ENCODE measurements around the gene SLC12A7. TPM values are rescaled to one million over a fixed set of nuclear protein-coding genes. Genes with fewer than 3 reads are reported as not detected.

Gene SLC12A7
- total RNA-seq, 2 experiments from 2014 or later = 0.06 TPM; not detected in 1

GRCh38 chr5:1067141-1068121 lies 44.4 kb downstream of the SLC12A7 start:
- Histone ChIP-seq H3K4me3 (ENCODE audit: low read depth, low read length, poor library complexity, severe bottlenecking) (no peak overlapping the region), H3K79me2 (ENCODE audit: insufficient read depth, low read depth, low read length) (no peaks in the 10 kb centered on the region), H3K36me3 (ENCODE audit: insufficient read depth, low read length) (no peaks in the 10 kb centered on the region), H3K4me2 (ENCODE audit: low read length) (no peak overlapping the region), H3K9me3 (ENCODE audit: low read length) (no peaks in the 10 kb centered on the region), H3K27ac (ENCODE audit: low read depth, low read length, poor library complexity, severe bottlenecking) (no peak overlapping the region), H3K4me1 (ENCODE audit: insufficient read depth, low read length, poor library complexity, severe bottlenecking) (no peaks in the 10 kb centered on the region), H4K20me1 (ENCODE audit: insufficient read depth, low read length) (no peaks in the 10 kb centered on the region), H3K9me2 (ENCODE audit: insufficient read depth, low read length) (no peaks in the 10 kb centered on the region), H2AFZ (ENCODE audit: low read length) (no peak overlapping the region)
- no TSS peak for BruUV-seq (replicated peaks)
- intact Hi-C loops (cut with micrococcal nuclease; ENCODE audit: unreplicated experiment) = no loop called here
- DNase-seq (ENCODE audit: low spot score) = no peak
- TF ChIP-seq CTCF (conservative IDR thresholded peaks at IDR 0.05; ENCODE audit: low read length) = no peak
- TF ChIP-seq EZH2phosphoT487 (IDR thresholded peaks at IDR 0.05; ENCODE audit: borderline replicate concordance, low read depth, low read length) = no peak
- ChIA-PET POLR2A (no interaction called here), CTCF (ENCODE audit: unreplicated experiment) (interaction anchor here (0.6 kb wide), 1 partner anchor 210 kb away, joined by 3 read pairs; no protein-coding TSS in a partner anchor)

GRCh38 chr5:1066676-1067075 lies 45.2 kb downstream of the SLC12A7 start:
- intact Hi-C loops (cut with micrococcal nuclease; ENCODE audit: unreplicated experiment) = no loop called here
- Histone ChIP-seq H3K4me2 (ENCODE audit: low read length) (no peak overlapping the region), H3K79me2 (ENCODE audit: insufficient read depth, low read depth, low read length) (no peaks in the 10 kb centered on the region), H3K27ac (ENCODE audit: low read depth, low read length, poor library complexity, severe bottlenecking) (no peak overlapping the region), H3K9me3 (ENCODE audit: low read length) (no peaks in the 10 kb centered on the region), H3K36me3 (ENCODE audit: insufficient read depth, low read length) (no peaks in the 10 kb centered on the region), H3K9me2 (ENCODE audit: insufficient read depth, low read length) (no peaks in the 10 kb centered on the region), H4K20me1 (ENCODE audit: insufficient read depth, low read length) (no peaks in the 10 kb centered on the region), H2AFZ (ENCODE audit: low read length) (no peak overlapping the region), H3K4me1 (ENCODE audit: insufficient read depth, low read length, poor library complexity, severe bottlenecking) (no peaks in the 10 kb centered on the region), H3K4me3 (ENCODE audit: low read depth, low read length, poor library complexity, severe bottlenecking) (no peak overlapping the region)
- no peak for TF ChIP-seq EZH2phosphoT487 (IDR thresholded peaks at IDR 0.05; ENCODE audit: borderline replicate concordance, low read depth, low read length)
- no peak for TF ChIP-seq CTCF (conservative IDR thresholded peaks at IDR 0.05; ENCODE audit: low read length)
- no peak for DNase-seq (ENCODE audit: low spot score)
- ChIA-PET CTCF (ENCODE audit: unreplicated experiment) (no interaction called here), POLR2A (interaction anchor here (0.6 kb wide), 1 partner anchor 15 kb away, joined by 3 read pairs; no protein-coding TSS in a partner anchor)
- BruUV-seq (replicated peaks) = no TSS peak
